Embryonic facial prominence (tissue), 1 donor: Measurements from ENCODE around the gene SHISAL2A.

Experiments used
- DNase-seq: peaks from one replicate; pipeline ENCODE4 v3.0.0-alpha.2; 2016; ENCODE audit errors: extremely low spot score

The SHISAL2A gene

DNA sequence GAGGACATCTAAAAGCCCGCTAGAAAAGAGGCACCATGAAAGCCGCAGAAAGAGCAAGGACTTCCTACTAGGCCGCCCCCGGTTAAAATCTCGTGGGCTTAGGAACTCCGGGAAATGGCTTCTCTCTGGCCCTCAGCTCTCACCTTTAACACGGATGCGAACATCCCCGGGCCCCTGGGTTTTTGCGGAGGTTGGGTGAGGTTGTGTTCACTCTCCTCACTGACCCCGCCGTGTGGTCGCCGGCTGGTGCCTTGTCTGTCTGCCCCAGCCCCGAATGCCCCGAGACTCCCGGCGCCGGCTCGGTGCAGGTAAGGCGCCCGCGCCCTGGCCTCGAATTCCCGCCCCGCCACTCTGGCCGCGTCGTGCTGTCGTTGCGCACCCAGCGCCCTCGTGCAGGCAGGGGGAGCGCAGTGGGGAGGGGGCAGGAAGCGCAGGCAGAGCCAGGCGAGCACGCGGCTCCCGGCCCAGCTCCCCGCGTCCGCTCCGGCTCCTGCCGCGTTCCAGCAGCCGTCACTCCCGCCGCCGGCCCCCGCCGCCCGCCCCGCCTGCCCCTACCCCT is at the start of gene SHISAL2A:
TSS of gene SHISAL2A (plus strand) at position 437 of the 559 bp plus-strand sequence. CDS start 326 bp downstream, outside the sequence.
- DNase-seq, result no peak

DNA sequence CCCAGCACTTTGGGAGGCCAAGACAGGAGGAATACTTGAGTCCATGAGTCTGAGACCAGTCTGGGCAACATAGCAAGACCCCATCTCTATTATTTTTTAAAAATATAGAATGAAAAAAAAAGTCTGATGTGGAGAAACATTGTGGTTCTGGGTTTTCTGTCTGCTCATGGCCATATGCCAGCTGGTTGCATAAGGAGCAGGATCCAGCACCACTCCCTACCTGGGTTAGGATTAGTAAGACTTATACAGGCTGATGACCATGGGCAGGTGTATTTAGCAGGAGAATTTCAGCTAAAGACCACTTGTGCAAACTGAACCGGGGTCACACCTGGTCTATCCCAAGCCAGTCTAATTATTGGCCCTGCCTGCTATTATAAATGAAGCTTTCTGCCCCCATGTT is 47.5 kb upstream of the SHISAL2A start:
- no peak for DNase-seq

DNA sequence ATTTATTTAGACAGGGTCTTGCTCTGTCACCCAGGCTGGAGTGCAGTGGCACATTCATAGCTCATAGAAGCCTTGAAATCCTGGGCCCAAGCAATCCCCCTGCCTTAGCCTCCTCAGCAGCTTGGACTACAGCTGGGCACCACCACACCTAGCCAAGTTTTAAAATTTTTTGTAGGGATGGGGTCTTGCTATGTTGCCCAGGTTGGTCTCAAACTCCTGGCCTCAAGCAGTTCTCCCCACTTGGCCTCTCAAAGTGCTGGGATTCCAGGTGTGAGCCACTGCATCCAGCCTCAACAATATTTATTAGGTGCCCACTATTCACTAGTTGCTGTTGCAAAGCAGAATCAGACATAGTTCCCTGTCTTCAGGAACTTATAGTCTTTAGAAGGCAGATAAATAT is 44.9 kb upstream of the SHISAL2A start:
- no peak for DNase-seq

DNA sequence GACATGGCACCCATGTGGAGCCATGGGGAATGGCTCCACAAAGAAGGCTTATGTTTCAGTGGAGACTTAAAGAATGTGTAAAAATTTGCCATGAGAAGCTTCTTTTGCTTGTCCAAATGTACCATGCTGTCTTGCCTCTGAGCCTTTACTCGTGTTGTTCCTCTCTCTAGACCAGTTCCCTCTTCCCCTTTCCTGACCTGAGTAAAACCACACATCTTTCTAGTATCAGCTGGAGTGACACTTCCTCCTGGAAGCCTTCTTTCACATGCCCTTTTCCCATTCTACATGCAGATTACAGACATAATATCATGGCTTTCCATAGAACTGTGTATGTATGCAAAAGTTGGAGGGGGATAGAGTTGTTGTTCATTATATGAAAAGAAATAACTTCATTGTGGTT is 44.4 kb upstream of the SHISAL2A start:
- DNase-seq, result no peak

DNA sequence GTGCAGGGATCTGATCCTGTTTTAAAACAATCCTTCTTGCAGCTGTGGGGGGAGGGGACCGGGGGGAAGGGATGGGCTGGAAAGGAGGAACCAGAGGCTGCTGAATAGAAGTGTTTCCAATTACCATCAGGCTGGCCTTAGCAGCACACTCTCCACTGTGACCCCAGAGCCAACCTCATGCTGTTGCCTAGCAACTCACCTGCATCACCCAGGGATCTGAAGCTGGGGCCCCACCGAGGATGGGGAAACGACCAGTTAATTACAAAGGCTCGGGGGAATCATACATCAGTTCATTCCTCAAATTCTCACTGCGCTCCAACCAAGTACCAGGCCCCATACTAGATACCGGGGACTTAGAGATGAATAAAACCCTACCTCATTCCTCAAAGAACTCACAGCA is 42.7 kb upstream of the SHISAL2A start:
- no peak for DNase-seq

DNA sequence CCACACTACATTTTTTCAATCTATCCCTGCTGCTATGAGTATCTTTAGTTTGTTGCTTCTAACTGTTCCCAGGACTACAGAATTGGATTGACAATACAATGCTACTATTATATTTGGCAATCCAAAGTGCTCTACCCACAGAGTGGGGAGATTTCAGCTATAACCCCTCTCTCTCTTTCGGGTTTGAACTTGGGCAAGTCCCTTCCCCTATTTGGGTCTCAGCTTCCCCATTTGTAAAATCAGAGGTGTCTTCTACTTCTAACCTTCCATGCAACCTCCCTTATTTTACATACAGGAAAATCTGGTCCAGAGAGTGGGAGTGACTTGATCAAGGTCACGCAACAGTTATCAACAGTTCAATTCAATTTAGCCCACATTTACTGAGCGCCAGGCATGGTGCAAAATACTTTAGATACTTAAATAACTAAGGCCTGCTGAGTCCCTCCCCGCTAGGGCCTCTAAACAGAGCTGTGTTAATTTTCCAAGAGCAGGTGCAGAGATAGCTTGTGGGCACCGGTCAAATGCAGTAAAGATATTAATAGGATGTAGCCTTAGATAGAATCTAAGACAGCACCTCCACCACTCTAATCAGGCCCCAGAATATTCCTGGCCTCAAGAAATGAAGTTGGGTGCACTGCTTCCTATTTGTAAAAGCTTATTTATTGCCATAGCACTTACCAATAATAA is 40.2 kb upstream of the SHISAL2A start:
- no peak for DNase-seq

DNA sequence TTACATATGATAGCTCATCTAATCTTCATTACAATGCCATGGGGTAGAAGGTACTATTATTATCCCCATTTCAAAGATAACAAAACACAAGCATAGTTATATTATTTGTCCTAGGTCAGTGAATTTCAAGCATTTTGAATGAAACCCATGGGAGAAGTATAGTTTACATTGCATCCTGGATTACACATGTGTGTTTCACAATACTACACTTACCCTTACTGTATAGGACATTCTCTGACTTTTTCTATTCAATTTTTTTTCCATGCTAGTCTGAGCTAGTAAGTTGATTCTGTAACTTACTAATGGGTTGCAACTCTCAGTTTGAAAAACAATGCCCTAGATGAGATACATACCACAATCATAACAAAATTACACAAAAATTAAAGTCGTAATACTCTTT is 39.5 kb upstream of the SHISAL2A start:
- DNase-seq, result no peak

DNA sequence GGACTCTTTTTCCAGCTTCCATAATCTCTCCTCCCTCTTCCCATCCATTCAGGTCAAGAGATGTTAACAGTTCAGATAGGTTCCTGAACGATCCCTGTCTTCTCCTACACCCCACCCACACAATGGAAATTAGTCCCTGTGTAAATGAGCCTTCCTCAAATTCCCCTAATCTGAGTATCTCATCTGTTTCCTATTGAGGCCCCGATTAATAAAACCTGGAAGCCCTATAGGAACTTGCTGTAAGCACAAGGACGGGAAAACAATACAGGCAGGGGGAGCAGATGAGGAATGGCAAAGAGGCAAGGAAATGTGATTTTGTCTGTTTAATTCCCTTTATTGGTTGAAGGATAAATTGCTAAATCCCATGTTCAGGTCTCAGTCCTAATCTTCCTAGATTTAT is 37.9 kb upstream of the SHISAL2A start:
- DNase-seq, result no peak

DNA sequence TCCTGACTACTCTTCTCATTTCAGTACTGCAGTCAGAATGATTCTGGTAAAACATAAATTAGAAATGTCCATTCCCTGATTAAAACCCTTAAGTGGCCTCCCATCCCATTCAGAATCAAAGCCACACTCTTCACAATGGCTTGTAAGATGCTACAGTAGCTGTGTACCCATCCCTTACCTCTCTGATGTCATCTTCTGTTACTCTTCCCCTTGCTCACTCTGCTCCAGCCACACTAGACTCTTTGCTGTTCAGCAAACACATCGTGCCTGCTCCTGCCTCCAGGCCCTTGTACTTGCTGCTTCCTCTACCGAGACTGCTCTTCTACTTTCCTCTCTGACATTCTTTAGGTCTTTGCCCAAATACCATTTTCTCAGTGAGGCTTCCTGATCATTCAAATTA is 35.1 kb upstream of the SHISAL2A start:
- no peak for DNase-seq

DNA sequence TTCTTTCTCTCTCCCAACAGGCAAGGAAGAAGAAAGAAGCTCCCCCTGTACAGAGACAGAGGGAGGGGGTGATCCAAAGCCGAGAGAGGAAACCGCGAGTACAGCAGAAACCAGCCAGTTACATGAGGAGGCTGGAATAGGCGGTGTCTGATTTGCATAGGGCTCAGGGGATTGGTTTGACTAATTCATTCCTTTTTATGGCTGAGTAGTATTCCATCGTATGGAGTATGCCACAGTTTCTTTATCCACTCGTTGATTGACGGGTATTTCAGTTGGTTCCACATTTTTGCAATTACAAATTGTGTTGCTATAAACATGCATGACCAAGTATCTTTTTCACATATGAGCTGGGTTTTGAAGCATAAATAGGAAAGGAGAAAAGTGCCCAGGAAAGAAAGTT is 34.2 kb upstream of the SHISAL2A start:
- DNase-seq, result no peak

DNA sequence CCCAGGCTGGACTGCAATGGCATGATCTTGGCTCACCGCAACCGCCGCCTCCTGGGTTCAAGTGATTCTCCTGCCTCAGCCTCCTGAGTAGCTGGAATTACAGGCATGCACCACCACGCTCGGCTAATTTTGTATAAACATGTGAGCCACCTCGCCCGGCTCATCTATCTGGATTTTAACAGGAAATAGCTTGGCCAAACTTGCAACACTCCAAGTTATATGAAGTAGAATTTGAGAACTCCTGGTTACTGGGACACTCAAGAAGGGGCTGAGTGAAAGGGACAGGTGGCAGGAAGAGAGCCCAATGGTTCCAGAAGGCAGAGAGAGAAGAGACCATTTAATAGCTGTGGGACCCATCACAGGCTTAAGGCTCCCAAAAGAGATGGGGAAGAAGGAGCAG is 33.7 kb upstream of the SHISAL2A start:
- no peak for DNase-seq

DNA sequence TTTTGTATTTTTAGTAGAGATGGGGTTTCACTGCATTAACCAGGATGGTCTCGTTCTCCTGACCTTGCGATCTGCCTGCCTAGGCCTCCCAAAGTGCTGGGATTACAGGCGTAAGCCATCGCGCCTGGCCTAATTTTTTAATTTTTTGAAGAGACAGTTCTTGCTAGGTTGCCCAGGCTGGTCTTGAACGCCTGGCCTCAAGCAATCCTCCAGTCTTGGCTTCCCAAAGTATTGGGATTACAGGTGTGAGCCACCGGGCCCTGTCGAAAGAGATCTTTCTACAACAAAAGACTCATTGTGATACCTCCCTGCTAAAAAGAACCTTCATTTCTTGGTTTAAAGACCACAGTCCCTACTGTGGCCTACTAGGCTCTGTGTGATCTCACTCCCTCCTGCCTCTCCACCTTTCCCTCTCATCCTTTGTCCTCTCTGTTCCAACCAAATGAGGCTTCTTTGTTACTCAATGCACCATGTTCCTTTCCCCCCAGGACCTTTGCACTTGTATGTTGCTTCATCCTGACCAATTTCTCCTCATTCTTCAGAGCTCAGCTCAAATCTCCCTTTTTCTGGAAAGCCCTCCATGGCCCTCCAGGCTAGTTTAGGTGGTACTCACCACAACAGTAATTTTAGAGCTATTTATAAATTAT is 32.3 kb upstream of the SHISAL2A start:
- DNase-seq, result no peak

DNA sequence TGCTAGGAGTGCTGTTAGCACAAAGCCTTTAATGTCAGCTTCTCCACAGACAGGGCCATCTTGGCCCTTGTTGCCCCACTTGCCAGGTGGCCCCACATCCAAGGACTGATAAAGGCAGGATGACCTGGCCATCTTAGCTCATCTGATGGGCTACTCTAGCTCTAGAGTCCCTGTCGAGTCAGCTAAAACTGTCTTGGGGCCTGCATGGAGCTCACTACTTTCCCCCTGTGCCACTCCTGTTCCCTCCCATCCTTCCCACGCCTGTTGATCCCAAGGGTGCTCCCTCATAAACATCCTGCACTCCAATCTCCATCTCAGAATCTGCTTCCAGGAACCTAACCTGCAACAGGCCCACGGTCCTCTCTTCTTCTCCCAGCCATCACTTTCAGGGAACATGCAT is 31.4 kb upstream of the SHISAL2A start:
- DNase-seq, result no peak

DNA sequence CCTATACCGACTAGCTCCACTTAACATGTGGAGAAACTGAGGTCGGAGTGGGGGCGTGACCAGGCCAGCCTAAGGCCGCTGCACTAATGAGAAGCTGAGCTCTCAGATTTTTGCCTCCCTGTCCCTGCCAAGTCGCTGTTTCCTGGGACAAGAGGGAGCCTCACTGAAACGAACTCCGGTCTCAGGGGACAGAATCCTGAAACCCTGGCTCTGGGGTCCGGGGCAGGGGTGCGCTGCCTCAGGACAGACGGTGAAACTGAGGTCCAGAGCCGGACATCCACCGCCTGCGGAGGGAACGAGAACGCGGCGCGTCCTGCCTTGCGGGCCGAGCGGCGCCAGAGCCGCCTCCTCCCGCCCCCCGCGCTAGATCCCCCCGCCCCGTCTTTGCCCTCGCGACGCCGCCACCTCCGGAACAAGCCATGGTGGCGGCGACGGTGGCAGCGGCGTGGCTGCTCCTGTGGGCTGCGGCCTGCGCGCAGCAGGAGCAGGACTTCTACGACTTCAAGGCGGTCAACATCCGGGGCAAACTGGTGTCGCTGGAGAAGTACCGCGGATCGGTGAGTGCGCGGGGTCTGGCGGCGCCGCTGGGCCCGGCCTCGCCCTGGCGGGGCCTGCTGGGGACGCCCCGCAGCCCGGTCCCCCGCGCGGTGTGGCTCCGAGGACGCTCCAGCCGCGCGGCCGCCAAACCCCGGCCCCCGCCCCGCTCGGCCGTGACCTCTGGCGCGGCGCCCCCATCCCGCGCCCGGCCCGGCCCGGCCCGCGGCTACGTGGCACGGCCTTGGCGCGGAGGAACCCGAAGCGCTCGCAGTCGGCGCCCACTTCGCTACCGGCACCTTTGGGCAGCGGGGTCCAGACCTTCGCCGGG is 30.7 kb upstream of the SHISAL2A start, which contains the start of gene GPX7:
TSS of gene GPX7 (plus strand) at position 381 of the 865 bp plus-strand sequence. CDS start at position 420, 39 bp downstream.
- DNase-seq, result no peak

DNA sequence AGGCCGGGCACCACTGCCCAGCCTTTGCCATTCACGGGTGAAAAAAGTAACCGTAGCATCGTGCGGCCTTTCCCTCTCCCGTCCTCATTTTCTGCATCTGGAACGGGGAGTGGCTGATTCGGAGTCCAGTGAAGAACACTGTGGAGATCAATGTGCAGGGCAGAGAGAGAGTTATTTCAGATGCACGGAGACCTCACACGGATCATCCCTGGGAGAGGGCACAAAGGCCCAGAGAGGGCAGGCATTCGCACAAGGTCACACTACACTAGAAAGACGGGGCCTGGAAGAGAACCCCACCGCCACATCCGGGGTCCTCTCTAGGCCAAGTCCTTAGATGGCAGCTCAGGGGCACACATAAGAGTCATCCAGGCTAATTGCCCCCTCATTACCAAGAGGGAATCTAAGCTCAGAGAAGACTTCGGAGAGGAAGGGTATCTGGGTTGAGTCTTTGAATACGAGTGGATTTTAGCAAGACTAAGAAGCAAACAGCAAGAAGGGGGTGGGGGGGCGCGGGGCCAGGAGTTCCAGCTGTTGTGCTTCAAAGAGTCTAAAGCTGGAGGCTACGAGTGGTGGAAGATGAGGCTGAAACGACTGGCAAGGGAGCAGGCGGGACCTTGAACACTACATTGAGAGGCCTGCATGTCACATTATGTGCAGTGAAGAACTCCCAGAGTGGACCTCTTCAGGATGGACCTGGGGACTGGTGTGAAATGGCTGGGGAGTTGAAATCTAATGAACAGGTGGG is 29.9 kb upstream of the SHISAL2A start:
- DNase-seq, result no peak

DNA sequence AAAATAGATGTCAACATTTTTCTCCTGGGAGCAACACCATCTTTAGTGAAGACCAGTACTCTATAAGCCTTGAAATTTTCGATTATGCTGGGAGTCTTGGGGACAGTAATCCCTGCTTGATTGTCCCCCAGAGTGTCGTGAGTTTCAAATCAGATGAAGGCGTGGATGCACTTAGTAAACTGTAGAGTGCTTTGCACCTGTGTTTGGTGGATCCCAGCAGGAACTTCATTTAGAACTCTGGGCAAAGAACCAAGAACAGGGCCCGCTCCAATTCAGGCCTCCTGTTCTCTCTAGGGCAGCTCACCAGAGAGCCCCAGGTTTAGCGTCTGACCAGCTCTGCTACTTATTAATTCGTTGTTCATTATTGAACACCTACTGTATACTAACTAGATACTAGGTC is 29.3 kb upstream of the SHISAL2A start:
- DNase-seq, result no peak

DNA sequence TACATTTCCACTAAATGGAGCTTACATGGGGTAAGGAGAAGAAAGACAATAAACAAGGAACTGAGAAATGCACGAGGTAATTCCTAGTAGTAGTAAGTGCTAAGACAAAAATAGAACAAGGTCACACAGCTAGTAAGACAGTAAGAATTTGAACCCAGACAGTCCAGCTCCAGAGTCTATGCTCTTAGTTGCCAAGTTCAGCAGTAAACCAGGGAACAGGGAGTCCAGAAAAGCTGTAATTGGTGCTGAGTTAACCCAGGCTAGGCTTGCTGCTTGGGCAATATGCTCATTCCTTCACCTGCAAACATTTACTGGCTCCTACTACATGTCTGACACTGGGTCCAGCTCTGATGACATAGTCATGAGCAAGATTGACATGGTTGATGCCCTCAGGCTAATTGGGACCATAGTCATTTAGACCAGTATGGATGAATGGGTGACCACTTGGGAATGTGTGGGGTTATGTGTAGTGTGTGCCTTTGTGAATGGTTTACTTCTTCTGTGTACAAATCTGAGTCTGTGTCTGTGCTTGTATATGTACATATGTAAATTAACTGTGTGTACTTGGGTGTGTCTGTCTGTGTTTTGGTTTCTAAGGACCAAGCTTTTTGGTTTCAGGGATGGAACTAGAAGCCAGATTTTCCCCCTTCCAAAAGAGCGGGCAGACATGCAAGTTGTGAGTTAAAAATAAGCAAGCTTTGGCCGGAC is 28.8 kb upstream of the SHISAL2A start:
- no peak for DNase-seq

DNA sequence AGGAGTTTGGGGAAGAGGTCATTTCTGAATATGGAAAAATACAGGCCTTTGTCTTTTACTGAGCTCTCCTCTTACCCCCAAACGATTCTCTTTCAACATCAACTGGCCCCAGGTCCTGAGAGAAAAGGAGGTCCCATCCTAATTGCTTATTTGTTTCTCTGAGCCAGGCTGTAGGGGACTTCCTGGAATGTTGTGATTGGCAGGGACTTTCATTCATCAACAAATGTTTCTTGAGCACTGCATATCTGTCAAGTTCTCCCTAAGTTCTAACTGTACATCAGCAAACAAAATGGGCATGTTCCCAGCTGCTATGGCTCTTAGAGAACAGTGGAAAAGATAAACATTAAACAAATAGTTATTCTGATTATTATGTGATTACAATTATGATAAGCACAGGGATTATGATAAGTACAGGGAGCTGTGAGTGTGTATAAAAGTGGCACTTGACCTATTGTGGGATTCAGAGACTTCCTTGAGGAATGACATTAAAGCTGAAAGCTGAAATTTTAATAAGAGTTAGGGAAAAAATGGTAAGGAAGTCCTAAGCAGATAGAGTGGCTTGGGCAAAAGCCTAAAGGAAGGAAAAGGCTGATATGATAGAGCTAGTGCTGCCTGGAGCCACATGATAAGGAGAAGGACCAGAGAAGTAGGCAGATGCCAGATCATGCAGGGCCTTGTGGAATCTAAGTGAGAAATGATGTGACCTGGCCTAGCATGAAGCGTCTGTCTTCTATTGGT is 19.2 kb upstream of the SHISAL2A start:
- DNase-seq, result no peak

DNA sequence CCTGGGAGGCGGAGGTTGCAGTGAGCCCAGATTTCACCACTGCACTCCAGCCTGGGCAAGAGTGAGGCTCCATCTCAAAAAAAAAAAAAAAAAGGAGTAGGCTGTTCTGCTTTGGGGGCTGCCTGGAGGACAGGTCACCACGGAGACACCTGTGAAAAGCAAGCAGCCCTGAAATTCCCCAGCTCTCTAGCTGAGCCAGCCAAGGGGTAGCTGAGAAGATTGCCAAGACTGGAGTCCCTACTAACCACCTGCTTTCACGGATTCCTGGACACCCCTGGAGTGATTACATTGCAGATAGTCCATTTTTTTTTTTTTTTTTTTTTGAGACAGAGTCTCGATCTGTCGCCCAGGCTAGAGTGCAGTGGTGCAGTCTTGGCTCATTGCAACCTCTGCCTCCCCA is 18.3 kb upstream of the SHISAL2A start:
- no peak for DNase-seq

DNA sequence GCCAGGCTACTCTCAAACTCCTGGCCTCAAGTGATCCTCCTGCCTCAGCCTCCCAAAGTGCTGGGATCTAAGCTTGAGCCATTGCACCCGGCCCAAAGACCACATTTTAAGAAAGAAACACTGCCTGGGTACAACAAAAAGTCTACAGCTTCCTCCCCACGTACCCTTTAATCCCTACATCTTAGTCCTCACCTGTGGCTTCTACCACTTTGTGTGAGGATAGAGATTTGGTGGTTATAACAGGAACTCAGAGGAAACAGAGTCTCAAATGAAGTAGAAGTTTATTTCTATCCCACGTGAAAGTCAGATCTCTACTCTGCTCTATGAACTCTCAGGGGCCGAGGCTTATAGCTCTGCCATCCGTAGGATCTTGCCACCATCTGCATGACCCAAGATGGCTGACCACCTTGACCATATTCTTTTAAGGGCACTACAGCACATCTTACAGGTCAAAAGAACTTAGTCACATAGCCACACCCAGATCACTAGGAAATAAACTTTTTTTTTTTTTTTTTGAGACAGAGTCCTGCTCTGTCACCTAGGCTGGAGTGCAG is 17.4 kb upstream of the SHISAL2A start:
- DNase-seq, result no peak
